GM23248 (cell line): Measurements from ENCODE around the gene CRTC3.

ENCODE experiments used
- EZH2 ChIP-seq: fragments of 200-600 bp; sonication (generic); IDR thresholded peaks from 2 replicates; pipeline ENCODE4 v1.6.1; 2018; ENCODE audit warnings: antibody characterized with exemption, mild to moderate bottlenecking; ENCODE audit not compliant: insufficient read depth, poor library complexity, severe bottlenecking
- EZH2phosphoT487 ChIP-seq: fragments of 200-600 bp; sonication (generic); IDR thresholded peaks from 2 replicates; pipeline ENCODE4 v1.6.1; 2018; ENCODE audit warnings: antibody characterized with exemption, moderate library complexity, mild to moderate bottlenecking, low read depth; ENCODE audit not compliant: insufficient read depth

- TF ChIP-seq EZH2phosphoT487 (no peak), EZH2 (no peak)
Measured at GRCh38 chr15:90592131-90592881, 62.6 kb downstream of the CRTC3 start.
